ENCODE measurements around the gene SLC34A3. TPM values are rescaled to one million over a fixed set of nuclear protein-coding genes. Genes with fewer than 3 reads are reported as not detected.
A peak's percentile ranks its signal among the peaks of the same experiment; 100 is the strongest.
"Not testable (repeated sequence)": the region's sequence is repeated elsewhere in the genome, so short reads cannot be mapped to it uniquely, and the experiment has no call there.

Gene SLC34A3
- polyA plus RNA-seq, 3 donors from 2014 or later: not detected

DNA sequence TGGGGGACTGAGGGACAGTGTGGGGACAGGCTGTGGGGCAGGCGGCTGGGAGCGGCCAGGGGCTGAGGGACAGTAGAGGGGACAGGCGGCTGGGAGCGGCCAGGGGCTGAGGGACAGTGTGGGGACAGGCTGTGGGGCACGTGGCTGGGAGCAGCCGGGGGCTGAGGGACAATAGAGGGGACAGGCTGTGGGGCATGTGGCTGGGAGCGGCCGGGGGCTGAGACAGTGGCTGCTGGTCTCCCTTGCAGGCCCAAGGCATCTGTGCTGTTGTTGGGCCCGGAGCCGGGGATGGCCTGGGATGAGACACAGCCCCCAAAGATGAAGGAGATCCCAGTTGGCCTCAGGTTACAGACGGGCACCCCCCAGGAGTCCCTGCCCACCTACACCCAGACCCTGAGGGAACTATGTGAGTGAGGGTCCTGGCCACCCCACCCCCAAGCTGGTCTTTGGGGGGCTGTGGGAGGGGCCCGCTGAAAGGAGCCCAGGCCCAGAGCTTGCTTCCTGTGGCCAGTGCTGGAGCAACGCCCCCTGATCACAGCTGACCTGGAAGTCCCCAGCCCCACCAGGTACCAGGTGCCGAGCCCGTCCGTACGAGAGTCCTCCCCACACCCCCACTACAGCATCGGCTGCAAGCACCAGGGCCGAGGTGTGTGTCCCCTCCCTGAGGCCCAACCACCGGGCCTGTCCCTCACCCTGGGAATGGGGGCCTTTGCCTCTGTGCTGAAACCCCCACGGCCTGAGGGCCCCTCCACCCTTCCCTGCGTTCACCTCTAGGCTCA, 21.0 kb downstream of the SLC34A3 start:
- peaks cover 0 to 5% (median 3%) of the 10 kb centered on the region in 3 donors for H3K27me3 Mint-ChIP-seq (ENCODE audit: low read depth in 3 of 3)
- DNase-seq: no peak
- no peak overlapping the region for H3K4me3 Mint-ChIP-seq
- H3K9me3 Mint-ChIP-seq: peaks cover 0 to 2% (median 0%) of the 10 kb centered on the region in 6 donors
- peaks cover 14% of the 10 kb centered on the region in 2 donors for H3K4me1 Mint-ChIP-seq
- H3K36me3 Mint-ChIP-seq: no peaks in the 10 kb centered on the region
- H3K27ac Mint-ChIP-seq: no peak overlapping the region

DNA sequence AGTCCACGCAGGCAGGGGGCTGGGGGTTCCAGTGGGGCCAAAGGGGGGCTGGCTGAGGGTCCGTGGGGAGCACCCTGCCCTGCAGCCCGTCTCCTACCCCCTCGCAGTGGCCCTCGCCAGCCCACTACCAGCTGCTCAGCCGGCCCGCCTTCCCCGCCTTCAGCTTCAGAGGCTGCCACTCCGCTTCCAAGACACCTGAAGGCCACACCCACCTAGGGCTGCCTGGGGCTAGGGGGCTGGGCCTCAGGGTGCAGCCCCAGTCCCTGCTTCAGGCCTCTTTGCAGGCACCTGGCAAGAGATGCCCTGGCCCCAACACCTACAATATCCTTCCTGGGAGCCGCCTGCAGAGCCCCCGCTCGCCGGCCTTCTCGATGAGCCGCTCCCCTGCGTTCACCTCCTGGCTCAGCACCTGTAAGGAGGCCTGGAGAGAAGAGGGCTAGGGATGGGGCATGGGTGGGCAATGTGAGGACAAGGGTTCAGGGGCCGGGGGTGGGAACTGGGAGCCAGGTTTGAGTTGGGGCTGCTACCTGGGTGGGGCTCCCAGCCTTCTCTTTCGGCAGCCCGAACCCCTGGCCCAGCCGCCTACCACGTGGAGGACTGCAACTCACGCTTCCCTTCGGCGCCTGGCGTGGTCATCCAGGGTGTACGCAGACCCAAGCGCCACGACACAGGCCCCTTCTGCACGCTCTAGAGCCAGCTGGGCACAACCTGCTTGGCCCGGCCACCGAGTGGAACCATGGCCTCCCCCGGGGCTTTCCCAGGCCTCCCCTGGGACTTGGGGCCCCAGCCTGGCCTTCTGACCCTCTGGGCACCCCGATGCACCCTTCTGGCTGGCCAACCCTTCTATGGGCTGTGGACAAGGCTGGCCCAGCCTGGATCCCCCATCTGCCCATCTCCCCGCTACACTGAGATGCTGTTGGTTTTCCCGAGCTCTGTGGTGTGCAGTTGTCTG, 22.1 kb downstream of the SLC34A3 start:
- Mint-ChIP-seq H3K4me1 (peaks cover 15 to 20% of the 10 kb centered on the region in 2 donors), H3K27ac (no peak overlapping the region), H3K36me3 (no peaks in the 10 kb centered on the region), H3K4me3 (peak overlapping the region in 1 of 5 donors; percentile 12), H3K9me3 (peaks cover 0 to 2% (median 0%) of the 10 kb centered on the region in 6 donors), H3K27me3 (ENCODE audit: low read depth in 3 of 3) (peaks cover 0 to 4% (median 3%) of the 10 kb centered on the region in 3 donors)
- DNase-seq: no peak

DNA sequence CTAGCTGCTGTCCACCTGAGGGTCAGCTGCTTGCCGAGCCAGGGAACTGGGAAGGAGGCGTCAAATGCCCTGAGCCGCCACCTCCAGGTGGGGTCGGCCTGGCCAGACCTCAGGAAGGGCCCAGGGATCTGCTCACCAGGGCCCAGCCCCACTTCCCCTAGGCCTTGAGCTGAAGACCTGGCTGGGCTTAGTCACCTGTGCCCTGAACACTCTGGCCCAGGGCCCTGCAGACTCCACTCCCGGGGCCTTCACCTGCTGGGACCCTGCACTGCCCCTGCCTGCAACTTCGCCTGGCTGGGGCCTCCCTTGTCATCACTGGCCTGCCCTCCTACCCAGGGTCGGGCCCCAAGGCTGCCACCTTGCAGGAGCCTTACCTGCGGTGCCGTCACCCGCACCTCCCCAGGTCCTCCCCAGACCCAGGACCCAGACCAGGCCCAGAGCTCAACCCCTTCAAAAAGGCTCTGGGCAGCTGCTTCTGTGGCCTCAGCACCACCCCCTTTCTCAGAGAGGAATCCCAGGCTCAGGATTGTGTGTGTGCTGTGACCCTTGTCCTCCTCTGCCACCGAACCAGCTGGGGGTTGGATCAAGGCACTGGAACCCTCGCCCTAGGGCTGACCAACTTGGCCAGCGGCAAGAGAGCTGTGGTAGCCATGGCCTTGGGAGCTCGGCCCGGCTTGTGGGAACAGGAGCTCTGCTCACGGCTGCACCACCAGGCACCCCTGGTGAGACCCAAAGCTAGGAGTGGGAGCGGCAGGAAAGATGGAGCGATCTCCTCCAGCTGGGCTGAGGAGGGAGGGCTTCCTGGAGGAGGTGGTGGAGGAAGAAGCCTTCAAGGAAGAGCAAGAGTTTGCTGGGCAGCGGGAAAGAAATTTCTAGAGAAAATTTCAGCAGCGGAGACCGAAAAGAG, 23.3 kb downstream of the SLC34A3 start:
- DNase-seq: no peak
- H3K4me1 Mint-ChIP-seq: peaks cover 15 to 20% of the 10 kb centered on the region in 2 donors
- peaks cover 0 to 4% (median 3%) of the 10 kb centered on the region in 3 donors for H3K27me3 Mint-ChIP-seq (ENCODE audit: low read depth in 3 of 3)
- no peaks in the 10 kb centered on the region for H3K36me3 Mint-ChIP-seq
- peaks cover 0 to 2% (median 0%) of the 10 kb centered on the region in 6 donors for H3K9me3 Mint-ChIP-seq
- H3K4me3 Mint-ChIP-seq: peak overlapping the region; percentile 80 to 86 (median 85)
- H3K27ac Mint-ChIP-seq: peak overlapping the region in 5 of 6 donors; percentile 37 to 83 (median 60)

DNA sequence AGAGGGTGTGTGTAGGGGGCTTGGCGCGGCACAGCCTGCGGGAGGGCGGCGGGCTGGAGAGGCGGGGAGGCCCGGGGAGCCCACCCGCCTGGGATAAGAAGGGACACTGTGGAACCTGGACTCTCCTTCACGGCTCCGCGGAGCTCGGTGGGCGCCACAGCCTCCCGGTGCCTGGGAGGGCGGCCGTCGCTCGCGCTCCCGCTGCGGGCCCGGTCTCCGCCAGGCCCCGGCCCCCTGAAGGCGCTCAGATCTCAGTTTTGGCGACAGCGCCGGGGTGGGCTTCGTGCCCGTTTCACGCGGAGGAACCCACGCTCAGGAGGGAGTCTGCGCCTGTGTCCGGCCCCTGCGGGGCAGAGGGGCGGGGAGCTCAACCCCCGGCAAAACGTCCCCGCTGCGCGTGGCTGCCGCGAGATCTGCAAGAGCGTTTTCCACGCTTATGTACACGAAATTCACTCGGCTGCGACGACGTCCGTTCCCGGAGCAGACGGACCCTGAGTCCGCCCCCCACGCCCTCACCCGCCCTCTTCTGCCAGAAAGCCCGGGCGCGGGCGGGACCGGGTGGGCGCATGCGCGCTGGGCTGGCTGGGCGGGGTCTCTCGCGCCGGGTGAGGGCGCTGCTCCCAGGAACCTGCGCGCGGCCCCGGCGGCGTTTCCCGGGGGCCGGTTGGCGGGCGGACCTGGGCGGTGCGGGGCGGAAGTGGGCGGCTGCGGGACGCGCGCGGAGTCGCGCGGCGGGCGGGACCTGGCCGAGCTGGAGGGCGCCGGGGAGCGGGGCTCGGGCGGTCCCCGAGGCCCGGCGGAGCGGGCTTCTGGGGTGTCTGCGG, 24.1 kb downstream of the SLC34A3 start, which contains the start of gene NELFB:
Gene NELFB, plus strand, starts transcription at position 704 of the 824 bp plus-strand sequence.
- H3K4me3 Mint-ChIP-seq: peak within 1 kb of the TSS; percentile 83 to 92 (median 88)
- H3K27ac Mint-ChIP-seq: peak within 1 kb of the TSS in 5 of 6 donors; percentile 65 to 84 (median 82)
- H3K27me3 Mint-ChIP-seq (ENCODE audit: low read depth in 3 of 3): peaks cover 0 to 4% (median 3%) of the 10 kb centered on the region in 3 donors
- peak; percentile 97 to 98 (median 97) for DNase-seq
- peaks cover 0 to 3% (median 0%) of the 10 kb centered on the region in 3 donors for H3K36me3 Mint-ChIP-seq
- peaks cover 0 to 2% (median 0%) of the 10 kb centered on the region in 6 donors for H3K9me3 Mint-ChIP-seq
- peaks cover 15 to 20% of the 10 kb centered on the region in 2 donors for H3K4me1 Mint-ChIP-seq

DNA sequence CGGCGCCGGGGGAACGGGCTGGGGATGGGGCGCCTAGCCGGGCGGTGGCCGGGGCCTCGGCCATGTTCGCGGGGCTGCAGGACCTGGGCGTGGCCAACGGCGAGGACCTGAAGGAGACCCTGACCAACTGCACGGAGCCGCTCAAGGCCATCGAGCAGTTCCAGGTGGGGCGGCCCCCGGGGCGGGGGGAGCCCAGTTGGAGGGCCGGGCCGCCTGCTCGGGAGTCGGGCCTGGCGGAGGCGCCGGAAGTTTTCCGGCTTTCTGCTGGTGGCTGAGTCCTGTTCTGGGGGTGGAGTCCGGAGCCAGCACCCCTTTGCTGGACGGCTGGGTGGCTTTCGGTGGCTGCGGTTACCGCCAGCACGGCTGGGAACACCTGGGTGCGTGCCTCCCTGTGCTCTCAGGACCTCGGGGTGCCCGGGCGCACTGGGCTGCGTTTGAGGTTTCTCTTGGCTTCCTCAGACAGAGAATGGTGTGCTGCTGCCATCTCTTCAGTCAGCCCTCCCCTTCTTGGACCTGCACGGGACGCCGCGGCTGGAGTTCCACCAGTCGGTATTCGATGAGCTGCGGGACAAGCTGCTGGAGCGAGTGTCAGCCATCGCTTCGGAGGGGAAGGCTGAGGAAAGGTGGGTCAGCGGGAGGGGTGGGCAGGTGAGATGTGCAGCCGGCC, 24.9 kb downstream of the SLC34A3 start:
- peak overlapping the region; percentile 83 to 92 (median 88) for H3K4me3 Mint-ChIP-seq
- peak overlapping the region in 4 of 6 donors; percentile 65 to 84 (median 74) for H3K27ac Mint-ChIP-seq
- no peak for DNase-seq

DNA sequence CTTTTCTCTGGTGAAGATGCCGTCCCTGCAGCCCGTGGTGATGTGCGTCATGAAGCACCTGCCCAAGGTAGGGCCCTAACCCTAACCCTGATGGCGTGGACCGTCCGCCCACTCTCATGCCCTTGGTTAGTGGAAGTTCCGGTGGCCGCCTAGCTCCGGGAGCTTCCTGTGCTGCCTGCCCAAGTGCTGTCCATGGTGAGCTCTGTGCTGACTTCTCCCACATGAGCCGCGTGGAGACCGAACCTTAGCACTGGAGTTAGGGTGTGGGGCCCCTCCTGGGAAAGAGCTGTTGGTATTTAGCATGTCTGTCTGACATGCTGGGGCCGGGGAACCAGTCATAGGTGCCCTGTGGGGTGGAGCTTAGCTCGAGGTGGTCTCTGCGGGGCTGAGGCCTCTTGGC, 25.7 kb downstream of the SLC34A3 start:
- peaks cover 0 to 2% (median 0%) of the 10 kb centered on the region in 6 donors for H3K9me3 Mint-ChIP-seq
- H3K4me3 Mint-ChIP-seq: peak overlapping the region; percentile 83 to 92 (median 88)
- peaks cover 15 to 20% of the 10 kb centered on the region in 2 donors for H3K4me1 Mint-ChIP-seq
- no peak for DNase-seq
- peaks cover 0 to 5% (median 4%) of the 10 kb centered on the region in 3 donors for H3K27me3 Mint-ChIP-seq (ENCODE audit: low read depth in 3 of 3)
- peak overlapping the region in 1 of 6 donors; percentile 66 for H3K27ac Mint-ChIP-seq
- H3K36me3 Mint-ChIP-seq: peaks cover 0 to 3% (median 0%) of the 10 kb centered on the region in 3 donors

More for the DNA sequence above, 24.9 kb downstream of the SLC34A3 start:
- peaks cover 15 to 20% of the 10 kb centered on the region in 2 donors for H3K4me1 Mint-ChIP-seq
- peaks cover 0 to 2% (median 0%) of the 10 kb centered on the region in 6 donors for H3K9me3 Mint-ChIP-seq
- H3K27me3 Mint-ChIP-seq (ENCODE audit: low read depth in 3 of 3): peaks cover 0 to 5% (median 4%) of the 10 kb centered on the region in 3 donors
- H3K36me3 Mint-ChIP-seq: peaks cover 0 to 3% (median 0%) of the 10 kb centered on the region in 3 donors

DNA sequence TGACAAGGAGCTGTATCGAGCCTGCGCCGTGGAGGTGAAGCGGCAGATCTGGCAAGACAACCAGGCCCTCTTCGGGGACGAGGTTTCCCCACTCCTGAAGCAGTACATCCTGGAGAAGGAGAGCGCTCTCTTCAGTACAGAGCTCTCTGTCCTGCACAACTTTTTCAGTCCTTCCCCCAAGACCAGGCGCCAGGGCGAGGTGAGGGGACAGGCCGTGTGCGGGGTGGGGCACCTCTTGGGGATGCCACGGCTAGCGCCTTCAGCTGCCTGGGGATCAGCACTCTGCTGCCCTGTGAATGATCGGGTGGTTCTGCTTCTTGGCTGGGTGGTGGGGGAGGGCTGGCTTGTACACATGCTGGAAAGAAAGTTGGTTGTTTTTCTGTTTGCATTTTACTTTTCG, 26.2 kb downstream of the SLC34A3 start:
- Mint-ChIP-seq H3K27ac (peak overlapping the region in 2 of 6 donors; percentile 18 to 45), H3K9me3 (peaks cover 0 to 2% (median 0%) of the 10 kb centered on the region in 6 donors), H3K4me1 (peaks cover 15 to 24% of the 10 kb centered on the region in 2 donors), H3K27me3 (ENCODE audit: low read depth in 3 of 3) (peaks cover 0 to 6% (median 4%) of the 10 kb centered on the region in 3 donors), H3K36me3 (peaks cover 0 to 7% (median 0%) of the 10 kb centered on the region in 3 donors), H3K4me3 (peak overlapping the region; percentile 57 to 92 (median 83))
- DNase-seq: no peak

DNA sequence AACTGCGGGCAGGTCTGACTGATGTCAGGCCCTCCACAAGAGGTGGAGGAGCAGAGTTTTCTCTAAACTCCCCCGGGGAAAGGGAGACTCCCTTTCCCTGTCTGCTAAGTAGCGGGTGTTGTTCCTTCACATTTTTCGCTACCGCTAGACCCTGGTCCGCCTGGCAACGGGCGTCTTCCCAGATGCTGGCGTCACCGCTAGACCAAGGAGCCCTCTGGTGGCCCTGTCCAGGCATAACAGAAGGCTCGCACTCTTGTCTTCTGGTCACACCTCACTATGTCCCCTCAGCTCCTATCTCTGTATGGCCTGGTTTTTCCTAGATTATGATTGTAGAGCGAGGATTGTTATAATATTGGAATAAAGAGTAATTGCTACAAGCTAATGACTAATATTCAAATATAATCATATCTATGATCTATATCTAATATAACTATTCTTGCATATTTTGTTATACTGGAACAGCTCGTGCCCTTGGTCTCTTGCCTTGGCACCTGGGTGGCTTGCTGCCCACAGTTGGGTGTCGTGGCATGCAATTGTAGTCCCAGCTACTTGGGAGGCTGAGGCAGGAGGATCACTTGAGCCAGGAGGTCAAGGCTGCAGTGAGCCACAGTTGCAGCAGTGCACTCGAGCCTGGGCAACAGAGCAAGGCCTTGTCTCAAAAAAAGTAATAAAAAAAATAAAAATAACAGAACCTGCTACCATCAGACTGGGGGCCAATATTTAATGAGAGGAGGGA, 31.6 kb downstream of the SLC34A3 start:
- not testable (repeated sequence) for H3K9me3 Mint-ChIP-seq; H3K4me1 Mint-ChIP-seq; H3K27ac Mint-ChIP-seq; H3K4me3 Mint-ChIP-seq; H3K36me3 Mint-ChIP-seq; DNase-seq; H3K27me3 Mint-ChIP-seq (ENCODE audit: low read depth in 3 of 3)

DNA sequence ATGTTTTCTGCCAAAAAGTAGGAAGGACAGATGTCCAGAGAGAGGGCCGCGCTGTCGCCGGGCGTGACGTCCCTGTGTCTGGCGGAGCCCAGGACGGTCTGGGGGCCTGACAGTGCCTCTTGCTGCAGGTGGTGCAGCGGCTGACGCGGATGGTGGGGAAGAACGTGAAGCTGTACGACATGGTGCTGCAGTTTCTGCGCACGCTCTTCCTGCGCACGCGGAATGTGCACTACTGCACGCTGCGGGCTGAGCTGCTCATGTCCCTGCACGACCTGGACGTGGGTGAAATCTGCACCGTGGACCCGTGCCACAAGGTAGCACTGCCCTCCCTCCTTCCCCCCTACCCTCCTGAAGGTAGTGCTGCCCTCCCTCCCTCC, 32.2 kb downstream of the SLC34A3 start:
- Mint-ChIP-seq H3K27me3 (ENCODE audit: low read depth in 3 of 3) (peaks cover 0 to 7% (median 3%) of the 10 kb centered on the region in 3 donors), H3K27ac (no peak overlapping the region), H3K36me3 (peaks cover 0 to 7% (median 0%) of the 10 kb centered on the region in 3 donors), H3K9me3 (no peaks in the 10 kb centered on the region), H3K4me1 (peaks cover 0 to 6% of the 10 kb centered on the region in 2 donors), H3K4me3 (no peak overlapping the region)
- DNase-seq: no peak

DNA sequence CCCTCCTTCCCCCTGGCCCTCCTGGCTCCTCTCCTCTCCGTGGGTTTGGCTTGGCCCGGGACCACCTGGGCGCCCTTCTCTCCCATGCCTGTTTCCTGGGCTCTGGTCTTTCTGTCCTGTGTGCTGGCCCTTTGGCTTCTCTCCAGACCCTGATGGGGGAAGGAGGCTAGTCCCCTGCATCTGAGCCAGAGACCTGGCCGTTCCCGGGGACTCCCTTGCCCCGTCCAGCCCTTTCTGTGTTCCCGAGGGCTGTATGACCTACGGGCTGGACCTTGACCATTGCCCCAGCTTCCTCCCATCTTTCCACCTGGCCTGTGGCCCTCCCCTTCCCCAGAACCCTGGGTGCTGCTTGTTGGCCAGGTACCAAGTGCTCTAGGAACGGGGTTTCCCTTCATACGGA, 32.8 kb downstream of the SLC34A3 start:
- Mint-ChIP-seq H3K27ac (no peak overlapping the region), H3K4me3 (no peak overlapping the region), H3K9me3 (no peaks in the 10 kb centered on the region), H3K27me3 (ENCODE audit: low read depth in 3 of 3) (peaks cover 0 to 7% (median 3%) of the 10 kb centered on the region in 3 donors), H3K4me1 (peaks cover 0 to 7% of the 10 kb centered on the region in 2 donors), H3K36me3 (peaks cover 0 to 9% (median 1%) of the 10 kb centered on the region in 3 donors)
- no peak for DNase-seq

DNA sequence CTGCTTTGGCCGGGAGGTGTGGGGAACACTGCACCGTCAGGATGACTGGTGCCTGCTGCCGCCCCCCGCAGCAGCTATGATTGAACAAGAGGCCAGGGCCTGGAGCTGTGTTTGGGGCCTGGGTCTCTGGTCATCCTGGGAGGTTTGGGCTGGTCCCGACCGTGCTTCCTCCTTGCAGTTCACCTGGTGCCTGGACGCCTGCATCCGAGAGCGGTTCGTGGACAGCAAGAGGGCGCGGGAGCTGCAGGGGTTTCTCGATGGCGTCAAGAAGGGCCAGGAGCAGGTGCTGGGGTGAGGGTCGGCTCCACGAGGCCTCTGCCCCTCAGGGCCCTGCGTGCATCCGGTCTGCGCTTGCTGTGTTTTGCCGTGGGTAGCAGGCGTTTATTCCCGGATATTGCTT, 33.4 kb downstream of the SLC34A3 start:
- H3K4me1 Mint-ChIP-seq: peaks cover 0 to 12% of the 10 kb centered on the region in 2 donors
- peaks cover 0 to 7% (median 3%) of the 10 kb centered on the region in 3 donors for H3K27me3 Mint-ChIP-seq (ENCODE audit: low read depth in 3 of 3)
- H3K27ac Mint-ChIP-seq: no peak overlapping the region
- no peak for DNase-seq
- no peaks in the 10 kb centered on the region for H3K9me3 Mint-ChIP-seq
- H3K4me3 Mint-ChIP-seq: no peak overlapping the region
- peaks cover 0 to 13% (median 6%) of the 10 kb centered on the region in 3 donors for H3K36me3 Mint-ChIP-seq

Measured in immature natural killer cell (primary cell).